Sigmoid colon (tissue), 7 donors: ENCODE results near the gene STX18. TPM values are rescaled to one million over a fixed set of nuclear protein-coding genes. Genes with fewer than 3 reads are reported as not detected.

Source experiments
- DNase-seq: peaks from one replicate; pipeline ENCODE4 v3.0.0-alpha.2; 2019
- H3K27ac ChIP-seq, 4 donors: fragments of 200-600 bp; sonication (generic); one replicate each; pipeline ENCODE4 v1.5.1; 2016 to 2019; ENCODE audit warnings: mild to moderate bottlenecking in 1 of 4
- H3K27me3 ChIP-seq, 3 donors: fragments of 200-600 bp; sonication (generic); one replicate each; pipeline ENCODE4 v1.5.1; 2019; ENCODE audit warnings: mild to moderate bottlenecking in 1 of 3
- H3K36me3 ChIP-seq, 4 donors: fragments of 200-600 bp; sonication (generic); one replicate each; pipeline ENCODE4 v1.5.1; 2016 to 2019
- H3K4me1 ChIP-seq, 4 donors: fragments of 200-600 bp; sonication (generic); one replicate each; pipeline ENCODE4 v1.5.1; 2017 to 2019
- H3K4me3 ChIP-seq, 4 donors: fragments of 200-600 bp; sonication (generic); one replicate each; pipeline ENCODE4 v1.5.1; 2017 to 2019; ENCODE audit warnings: mild to moderate bottlenecking in 2 of 4, moderate library complexity in 1 of 4
- H3K9me3 ChIP-seq, 4 donors: fragments of 200-600 bp in 3 of 4; sonication (generic) in 3 of 4; one replicate each; pipeline versions ENCODE4 v1.5.1 to v1.6.1; 2013 to 2019
- EP300 ChIP-seq, 4 donors: sonication (generic); formaldehyde crosslinking; IDR thresholded peaks; one replicate each; pipeline ENCODE4 v1.6.1; 2017; ENCODE audit warnings: antibody characterized with exemption in 4 of 4
- POLR2A ChIP-seq, 2 donors: fragments of 450-650 bp; IDR thresholded peaks; one replicate each; pipeline ENCODE4 v1.6.1; 2016; ENCODE audit warnings: antibody characterized with exemption in 2 of 2, mild to moderate bottlenecking in 2 of 2, moderate library complexity in 2 of 2
- POLR2AphosphoS5 ChIP-seq, 4 donors: sonication (generic); formaldehyde crosslinking; IDR thresholded peaks; one replicate each; pipeline ENCODE4 v1.6.1; 2017; ENCODE audit warnings: antibody characterized with exemption in 4 of 4
- WGBS, 2 donors: extraction: QIAGEN DNeasy Blood & Tissue Kit; methylation state at CpG; one replicate each; pipeline ENCODE4 v1.1.7; 2013; 5-methylcytosine and 5-hydroxymethylcytosine counted together
- intact Hi-C: fragments of 100-400 bp; cut with DNase I; formaldehyde crosslinking; loops from one replicate; pipeline ENCODE4 v1.15.1; 2023
- polyA plus RNA-seq, 3 donors: library from polyadenylated mRNA; stranded (reverse); fragments of 200-250 nt; gene quantifications; one replicate each; pipeline ENCODE4 v1.2.3, GENCODE V29; 2013
- total RNA-seq, 4 donors: library from RNA; depleted of rRNA; stranded (reverse); fragments of >200 nt; gene quantifications; one replicate each; pipeline ENCODE4 v1.1.0, GENCODE V29; 2016
- TF ChIP-seq, protein P1 (sequence below), 4 experiments: fragments of 450-650 bp in 3 of 4; fragments of 200-600 bp in 1 of 4; IDR thresholded peaks; one replicate each; pipeline ENCODE4 v1.5.1; 2016 to 2019; ENCODE audit warnings: antibody characterized with exemption in 4 of 4, mild to moderate bottlenecking in 3 of 4, moderate library complexity in 2 of 4
- donor health status: healthy with polysubstance abuse.
- donor health status: Bipolar disorder and iron deficiency.
- donor health status: healthy.

STX18 gene
- total and polyA plus RNA-seq, 7 donors, result 23.5 to 45.1 (median 26.3) TPM

DNA sequence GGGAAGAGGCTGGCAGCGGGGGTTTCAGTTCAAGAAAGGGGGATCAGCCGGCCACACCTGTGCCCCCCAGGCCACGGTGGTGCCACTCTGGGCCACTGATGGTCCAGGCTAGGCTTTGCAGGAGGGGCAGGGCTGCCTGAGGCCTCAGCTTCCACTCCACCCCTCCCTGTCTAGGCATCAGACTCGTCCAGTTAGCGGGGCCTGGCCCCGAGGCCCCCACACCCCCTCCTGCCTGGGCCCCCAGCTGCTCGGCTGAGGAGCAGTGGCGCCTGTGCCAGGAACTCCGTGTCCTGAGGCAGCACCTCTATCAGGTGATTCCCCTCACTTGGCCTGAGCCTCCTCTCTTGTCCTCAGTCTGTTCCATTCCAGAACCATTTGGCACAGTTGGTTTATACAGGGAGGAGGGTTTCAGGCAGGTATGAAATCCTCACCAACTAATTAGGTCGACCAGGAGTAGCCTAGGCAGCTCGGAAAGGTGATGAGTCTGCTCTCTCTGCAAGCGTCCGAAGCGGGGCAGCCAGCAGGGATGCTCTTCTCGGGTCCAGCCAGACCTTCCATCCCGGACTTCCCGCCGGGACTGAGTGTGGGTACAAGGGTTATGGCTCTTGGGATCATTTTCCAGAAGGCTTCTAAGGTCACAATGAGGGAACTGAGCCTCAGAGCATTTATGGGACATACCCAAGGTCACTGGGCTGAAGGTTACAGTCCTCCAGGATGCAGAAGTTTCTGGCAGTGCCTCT is 152.8 kb downstream of the STX18 start:
- no peaks in the 10 kb centered on the region for H3K9me3 ChIP-seq
- no peak overlapping the region for H3K4me3 ChIP-seq
- TF ChIP-seq POLR2AphosphoS5 (IDR thresholded peaks at IDR 0.05) (no peak), POLR2A (IDR thresholded peaks at IDR 0.05) (no peak), EP300 (IDR thresholded peaks at IDR 0.05) (no peak)
- TF ChIP-seq, protein P1, sequence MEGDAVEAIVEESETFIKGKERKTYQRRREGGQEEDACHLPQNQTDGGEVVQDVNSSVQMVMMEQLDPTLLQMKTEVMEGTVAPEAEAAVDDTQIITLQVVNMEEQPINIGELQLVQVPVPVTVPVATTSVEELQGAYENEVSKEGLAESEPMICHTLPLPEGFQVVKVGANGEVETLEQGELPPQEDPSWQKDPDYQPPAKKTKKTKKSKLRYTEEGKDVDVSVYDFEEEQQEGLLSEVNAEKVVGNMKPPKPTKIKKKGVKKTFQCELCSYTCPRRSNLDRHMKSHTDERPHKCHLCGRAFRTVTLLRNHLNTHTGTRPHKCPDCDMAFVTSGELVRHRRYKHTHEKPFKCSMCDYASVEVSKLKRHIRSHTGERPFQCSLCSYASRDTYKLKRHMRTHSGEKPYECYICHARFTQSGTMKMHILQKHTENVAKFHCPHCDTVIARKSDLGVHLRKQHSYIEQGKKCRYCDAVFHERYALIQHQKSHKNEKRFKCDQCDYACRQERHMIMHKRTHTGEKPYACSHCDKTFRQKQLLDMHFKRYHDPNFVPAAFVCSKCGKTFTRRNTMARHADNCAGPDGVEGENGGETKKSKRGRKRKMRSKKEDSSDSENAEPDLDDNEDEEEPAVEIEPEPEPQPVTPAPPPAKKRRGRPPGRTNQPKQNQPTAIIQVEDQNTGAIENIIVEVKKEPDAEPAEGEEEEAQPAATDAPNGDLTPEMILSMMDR (IDR thresholded peaks at IDR 0.05), result no peak
- peak; percentile 24 for DNase-seq
- peaks cover 26 to 88% (median 60%) of the 10 kb centered on the region in 3 donors for H3K27me3 ChIP-seq
- WGBS, 2 donors, result 57 to 74% methylated on average over 18 of the region's 18 CpGs
- intact Hi-C loops, result no loop called here
- H3K4me1 ChIP-seq, result peaks cover 0 to 29% (median 26%) of the 10 kb centered on the region in 4 donors
- no peaks in the 10 kb centered on the region for H3K36me3 ChIP-seq
- no peak overlapping the region for H3K27ac ChIP-seq

DNA sequence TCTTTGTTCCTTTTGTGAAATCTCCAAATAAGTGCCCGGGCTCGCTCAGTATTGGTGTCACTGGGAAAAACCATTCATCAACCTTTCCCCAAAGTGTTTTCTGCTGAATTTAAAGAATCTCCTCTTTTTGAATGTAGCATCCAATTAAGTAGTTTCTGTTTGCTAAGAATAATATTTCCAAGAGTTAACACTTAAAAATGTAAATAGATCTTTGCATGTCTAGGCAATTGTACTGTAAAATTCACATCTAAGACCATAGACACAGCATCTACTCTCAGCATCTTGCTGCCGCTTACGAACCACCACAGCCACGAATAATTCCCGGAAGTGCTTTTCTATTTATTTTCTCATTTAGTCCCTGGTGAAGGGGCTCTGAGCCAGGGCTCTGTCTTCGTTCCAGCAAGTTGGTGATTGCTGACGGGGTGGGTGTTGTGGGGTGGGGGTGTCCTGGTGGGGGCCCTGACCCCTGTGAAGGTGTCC is 153.5 kb downstream of the STX18 start:
- 30 to 33% methylated on average over 8 of the region's 8 CpGs for WGBS, 2 donors
- H3K9me3 ChIP-seq, result no peaks in the 10 kb centered on the region
- no peak for DNase-seq
- peaks cover 0 to 29% (median 26%) of the 10 kb centered on the region in 4 donors for H3K4me1 ChIP-seq
- TF ChIP-seq POLR2AphosphoS5 (IDR thresholded peaks at IDR 0.05) (no peak), EP300 (IDR thresholded peaks at IDR 0.05) (no peak), POLR2A (IDR thresholded peaks at IDR 0.05) (no peak)
- TF ChIP-seq, protein P1 (IDR thresholded peaks at IDR 0.05), result no peak
- peaks cover 26 to 83% (median 60%) of the 10 kb centered on the region in 3 donors for H3K27me3 ChIP-seq
- peak overlapping the region in 1 of 4 donors; percentile 50 for H3K4me3 ChIP-seq
- intact Hi-C loops, result no loop called here
- no peak overlapping the region for H3K27ac ChIP-seq
- no peaks in the 10 kb centered on the region for H3K36me3 ChIP-seq

DNA sequence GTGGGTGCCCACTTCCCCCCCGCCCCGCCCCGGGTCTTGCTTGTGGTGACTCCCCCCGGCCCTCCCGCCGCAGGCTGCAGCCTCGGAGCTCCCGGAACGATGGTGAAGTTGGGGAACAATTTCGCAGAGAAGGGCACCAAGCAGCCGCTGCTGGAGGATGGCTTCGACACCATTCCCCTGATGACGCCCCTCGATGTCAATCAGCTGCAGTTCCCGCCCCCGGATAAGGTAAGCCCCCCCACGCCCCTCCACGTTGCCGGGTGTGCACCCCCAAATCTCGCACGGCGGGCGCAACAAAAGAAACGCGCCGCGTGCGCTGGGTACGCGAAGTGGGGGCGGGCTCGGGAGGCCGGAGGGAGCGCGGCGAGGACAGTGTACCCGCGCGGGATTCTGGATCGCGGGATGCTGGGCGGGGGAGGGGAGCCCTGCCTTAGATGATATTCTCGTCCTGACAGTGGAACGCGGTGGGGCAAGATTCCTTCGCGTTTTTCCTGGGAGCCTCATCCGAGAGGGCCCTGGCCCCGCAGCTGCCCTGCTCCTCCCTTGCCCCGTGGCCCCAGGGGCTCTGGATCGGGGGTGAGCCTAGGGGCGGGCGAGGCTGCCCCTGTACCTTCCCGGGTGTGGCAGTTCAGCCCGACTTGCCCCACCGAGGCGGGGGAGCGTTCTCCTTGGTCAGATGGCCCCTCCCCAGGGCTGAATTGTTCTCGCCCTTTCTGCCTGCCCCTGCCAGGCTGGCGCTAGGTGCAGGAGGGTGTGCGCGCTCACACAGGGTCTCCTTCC is 154.1 kb downstream of the STX18 start:
- Histone ChIP-seq H3K36me3 (no peaks in the 10 kb centered on the region), H3K4me3 (peak overlapping the region in 3 of 4 donors; percentile 31 to 50 (median 43)), H3K4me1 (peaks cover 0 to 29% (median 26%) of the 10 kb centered on the region in 4 donors), H3K27me3 (peaks cover 26 to 83% (median 57%) of the 10 kb centered on the region in 3 donors), H3K9me3 (no peaks in the 10 kb centered on the region), H3K27ac (no peak overlapping the region)
- intact Hi-C loops, result no loop called here
- TF ChIP-seq POLR2A (IDR thresholded peaks at IDR 0.05) (no peak), EP300 (IDR thresholded peaks at IDR 0.05) (no peak), POLR2AphosphoS5 (IDR thresholded peaks at IDR 0.05) (no peak)
- TF ChIP-seq, protein P1 (IDR thresholded peaks at IDR 0.05), result no peak
- 3% methylated on average over 62 of the region's 62 CpGs for WGBS, 2 donors
- DNase-seq, result peak; percentile 56

DNA sequence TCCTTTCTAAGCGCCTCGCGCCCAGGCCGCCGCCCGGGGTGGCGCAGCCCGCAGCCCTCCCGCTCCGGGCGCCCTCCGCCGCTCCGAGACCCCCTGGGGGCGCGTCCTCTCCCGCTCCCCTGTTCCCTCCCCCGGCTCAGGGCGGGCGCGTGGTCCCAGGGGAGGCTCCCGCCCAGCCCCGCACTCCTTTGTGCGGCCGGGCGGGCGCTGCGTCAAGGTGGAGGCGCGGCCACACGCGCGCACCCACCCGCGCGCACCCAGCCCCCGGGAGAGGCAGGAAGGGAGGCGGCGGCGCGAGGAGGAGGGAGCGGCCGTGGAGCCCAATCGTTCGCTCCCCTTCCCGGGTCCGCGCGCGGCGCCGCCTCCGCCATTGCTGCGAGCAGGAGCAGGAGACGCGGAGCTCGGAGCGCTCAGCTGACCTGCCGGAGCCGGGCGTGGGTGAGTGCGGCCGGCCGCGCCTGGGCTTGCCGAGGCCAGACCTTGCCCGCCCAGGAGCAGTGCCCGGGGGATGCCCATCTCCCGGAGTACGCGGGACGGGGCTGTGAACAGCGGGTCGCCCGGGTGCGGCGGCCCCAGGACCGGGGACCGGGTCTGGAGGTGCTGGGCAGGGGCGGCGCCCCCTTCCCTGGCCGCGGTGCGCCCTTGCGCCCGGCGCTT is 155.0 kb downstream of the STX18 start, which contains the start of gene NSG1:
TSS of gene NSG1 (plus strand) at position 367 of the 657 bp plus-strand sequence. CDS start 528 bp downstream, outside the sequence.
- H3K4me1 ChIP-seq, result peaks cover 0 to 29% (median 26%) of the 10 kb centered on the region in 4 donors
- H3K27ac ChIP-seq, result no peak within 1 kb of the TSS
- H3K27me3 ChIP-seq, result peaks cover 26 to 78% (median 51%) of the 10 kb centered on the region in 3 donors
- TF ChIP-seq POLR2AphosphoS5 (IDR thresholded peaks at IDR 0.05), result no peak
- WGBS, 2 donors, result 1% methylated on average over 87 of the region's 87 CpGs
- DNase-seq, result no peak
- peak within 1 kb of the TSS in 3 of 4 donors; percentile 31 to 50 (median 43) for H3K4me3 ChIP-seq
- no peaks in the 10 kb centered on the region for H3K36me3 ChIP-seq
- intact Hi-C loops, result no loop called here
- no peaks in the 10 kb centered on the region for H3K9me3 ChIP-seq
